Neural cell (in vitro differentiated cells): ENCODE measurements around the gene VENTX.

Experiments
- EP300 ChIP-seq: fragments of 450-650 bp; conservative IDR thresholded peaks from 2 replicates; pipeline ENCODE4 v1.6.1; 2014; ENCODE audit warnings: antibody characterized with exemption, mild to moderate bottlenecking, moderate library complexity; ENCODE audit not compliant: poor library complexity, severe bottlenecking
- EZH2 ChIP-seq: fragments of 200-600, 300-800 bp; shearing (Covaris generic), sonication (generic); IDR thresholded peaks from 2 replicates; pipeline ENCODE4 v1.6.1; 2014; ENCODE audit warnings: antibody characterized with exemption, low read length, borderline replicate concordance, mild to moderate bottlenecking; ENCODE audit not compliant: insufficient read depth, poor library complexity, severe bottlenecking
- MXI1 ChIP-seq: fragments of 450-650 bp; conservative IDR thresholded peaks from 2 replicates; pipeline ENCODE4 v1.6.1; 2014; ENCODE audit warnings: antibody characterized with exemption, mild to moderate bottlenecking; ENCODE audit not compliant: poor library complexity, severe bottlenecking
- POLR2AphosphoS5 ChIP-seq: IDR thresholded peaks from 2 replicates; pipeline ENCODE4 v1.6.1; 2012
- RAD21 ChIP-seq: fragments of 450-650 bp; conservative IDR thresholded peaks from 2 replicates; pipeline ENCODE4 v1.6.1; 2014; ENCODE audit warnings: antibody characterized with exemption, mild to moderate bottlenecking, moderate library complexity
- SMC3 ChIP-seq: fragments of 450-650 bp; conservative IDR thresholded peaks from 2 replicates; pipeline ENCODE4 v1.6.1; 2014; ENCODE audit warnings: antibody characterized with exemption, mild to moderate bottlenecking, moderate library complexity; ENCODE audit not compliant: poor library complexity
- TAF1 ChIP-seq: IDR thresholded peaks from 2 replicates; pipeline ENCODE4 v1.6.1; 2012; ENCODE audit warnings: low read depth
- TF ChIP-seq, protein P1 (sequence below): fragments of 450-650 bp; IDR thresholded peaks from 2 replicates; pipeline ENCODE4 v1.5.1; 2014; ENCODE audit warnings: antibody characterized with exemption, mild to moderate bottlenecking, moderate library complexity; ENCODE audit not compliant: poor library complexity, severe bottlenecking

DNA sequence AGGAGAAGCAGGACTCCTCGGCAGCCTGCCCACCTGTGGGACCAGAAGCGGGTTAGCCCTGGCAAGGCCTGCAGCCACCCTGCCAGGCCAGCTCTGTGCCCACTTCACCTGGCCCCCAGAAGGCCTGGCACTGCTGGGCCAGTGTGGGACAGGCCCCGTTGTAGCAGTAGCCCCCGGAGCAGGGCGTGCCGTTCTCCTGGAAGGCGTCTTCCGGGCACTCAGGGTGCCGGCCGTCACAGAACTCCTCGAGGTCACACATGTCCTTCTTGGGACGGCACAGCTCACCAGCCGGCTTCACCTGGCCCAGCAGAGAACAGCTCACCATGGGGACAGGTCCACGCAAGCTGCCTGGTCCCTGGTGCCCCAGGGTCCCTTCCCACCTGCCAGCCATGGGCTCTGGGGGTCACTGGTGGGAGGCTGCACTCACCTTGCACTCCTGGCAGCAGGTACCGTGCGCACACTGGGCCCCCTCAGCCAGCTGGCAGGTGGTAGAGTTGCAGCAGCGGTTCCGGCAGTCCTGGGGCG is 33.2 kb downstream of the VENTX start:
- TF ChIP-seq, protein P1, sequence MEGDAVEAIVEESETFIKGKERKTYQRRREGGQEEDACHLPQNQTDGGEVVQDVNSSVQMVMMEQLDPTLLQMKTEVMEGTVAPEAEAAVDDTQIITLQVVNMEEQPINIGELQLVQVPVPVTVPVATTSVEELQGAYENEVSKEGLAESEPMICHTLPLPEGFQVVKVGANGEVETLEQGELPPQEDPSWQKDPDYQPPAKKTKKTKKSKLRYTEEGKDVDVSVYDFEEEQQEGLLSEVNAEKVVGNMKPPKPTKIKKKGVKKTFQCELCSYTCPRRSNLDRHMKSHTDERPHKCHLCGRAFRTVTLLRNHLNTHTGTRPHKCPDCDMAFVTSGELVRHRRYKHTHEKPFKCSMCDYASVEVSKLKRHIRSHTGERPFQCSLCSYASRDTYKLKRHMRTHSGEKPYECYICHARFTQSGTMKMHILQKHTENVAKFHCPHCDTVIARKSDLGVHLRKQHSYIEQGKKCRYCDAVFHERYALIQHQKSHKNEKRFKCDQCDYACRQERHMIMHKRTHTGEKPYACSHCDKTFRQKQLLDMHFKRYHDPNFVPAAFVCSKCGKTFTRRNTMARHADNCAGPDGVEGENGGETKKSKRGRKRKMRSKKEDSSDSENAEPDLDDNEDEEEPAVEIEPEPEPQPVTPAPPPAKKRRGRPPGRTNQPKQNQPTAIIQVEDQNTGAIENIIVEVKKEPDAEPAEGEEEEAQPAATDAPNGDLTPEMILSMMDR, result no peak
- TF ChIP-seq MXI1 (no peak), EZH2 (no peak), TAF1 (no peak), EP300 (no peak), SMC3 (no peak), POLR2AphosphoS5 (no peak), RAD21 (no peak)
